Testis (tissue), 3 donors: ENCODE data around the gene OS9. TPM values are rescaled to one million over a fixed set of nuclear protein-coding genes. Genes with fewer than 3 reads are reported as not detected.
A peak's percentile ranks its signal among the peaks of the same experiment; 100 is the strongest.

Source experiments
- DNase-seq: peaks from one replicate; pipeline ENCODE4 v3.0.0-alpha.2; 2019
- H3K27ac ChIP-seq, 2 donors: fragments of 200-600 bp; sonication (generic); one replicate each; pipeline ENCODE4 v1.5.1; 2019
- H3K27me3 ChIP-seq: fragments of 200-600 bp; sonication (generic); one replicate; pipeline ENCODE4 v1.5.1; 2019
- H3K36me3 ChIP-seq: fragments of 200-600 bp; sonication (generic); one replicate; pipeline ENCODE4 v1.5.1; 2017; ENCODE audit warnings: low read depth; ENCODE audit errors: missing control alignments
- H3K4me1 ChIP-seq: fragments of 200-600 bp; sonication (generic); one replicate; pipeline ENCODE4 v1.5.1; 2019
- H3K4me3 ChIP-seq, 2 donors: fragments of 200-600 bp; sonication (generic); one replicate each; pipeline ENCODE4 v1.5.1; 2017 to 2019
- H3K9me3 ChIP-seq: fragments of 200-600 bp; sonication (generic); one replicate; pipeline ENCODE4 v1.5.1; 2017
- CTCF ChIP-seq, 3 experiments: fragments of 450-650 bp in 2 of 3; fragments of 200-600 bp in 1 of 3; sonication (generic) in 1 of 3; IDR thresholded peaks; one replicate each; pipeline ENCODE4 v1.5.1; 2016 to 2019; ENCODE audit warnings: antibody characterized with exemption in 3 of 3, mild to moderate bottlenecking in 2 of 3, moderate library complexity in 1 of 3
- POLR2A ChIP-seq: fragments of 450-650 bp; IDR thresholded peaks from one replicate; pipeline ENCODE4 v1.6.1; 2017; ENCODE audit warnings: antibody characterized with exemption, mild to moderate bottlenecking, moderate library complexity
- WGBS, 2 donors: methylation state at CpG; one replicate each; pipeline ENCODE4 v1.1.5; 2018; 5-methylcytosine and 5-hydroxymethylcytosine counted together
- intact Hi-C: fragments of 100-400 bp; cut with DNase I; formaldehyde crosslinking; loops from one replicate; pipeline ENCODE4 v1.15.1; 2023; ENCODE audit warnings: low total_unique reads
- polyA plus RNA-seq: library from polyadenylated mRNA; stranded (reverse); fragments of 350-450 nt; fragmentation: Illumina TruSeq; extraction: RNeasy Lipid Tissue Mini Kit (QIAGEN cat#74804); gene quantifications from one replicate; pipeline ENCODE4 v1.2.3, GENCODE V29; 2014; ENCODE audit warnings: low read depth, low replicate concordance; ENCODE audit not compliant: insufficient read depth
- total RNA-seq, 2 donors: library from RNA; depleted of rRNA; stranded (reverse); fragments of >200 nt; gene quantifications; one replicate each; pipeline ENCODE4 v1.2.3, GENCODE V29; 2016

The OS9 gene
- total and polyA plus RNA-seq, 3 donors from 2014 or later: 88.1 to 158 (median 121) TPM

- intact Hi-C loops: no loop called here
- Histone ChIP-seq H3K27me3 (no peaks in the 10 kb centered on the region), H3K4me1 (peaks cover 14% of the 10 kb centered on the region), H3K27ac (no peak overlapping the region), H3K9me3 (no peaks in the 10 kb centered on the region), H3K36me3 (no peaks in the 10 kb centered on the region), H3K4me3 (no peak overlapping the region)
- DNase-seq: no peak
- 94 to 96% methylated on average over 9 to 25 of the region's 25 CpGs for WGBS, 2 donors
- TF ChIP-seq POLR2A: no peak
- TF ChIP-seq CTCF (IDR thresholded peaks at IDR 0.05): no peak
These were observed 64.8 kb downstream of the OS9 start for GRCh38 chr12:57758552-57759359.

- intact Hi-C loops: no loop called here
- H3K4me1 ChIP-seq: peaks cover 10% of the 10 kb centered on the region
- no peak overlapping the region for H3K27ac ChIP-seq
- no peaks in the 10 kb centered on the region for H3K36me3 ChIP-seq
- H3K27me3 ChIP-seq: no peaks in the 10 kb centered on the region
- no peak overlapping the region for H3K4me3 ChIP-seq
- TF ChIP-seq POLR2A: no peak
- peak in 2 of 3 experiments; percentile 8 to 31 for TF ChIP-seq CTCF (IDR thresholded peaks at IDR 0.05)
- WGBS, 2 donors: 51 to 66% methylated on average over 3 of the region's 3 CpGs
- H3K9me3 ChIP-seq: no peaks in the 10 kb centered on the region
- DNase-seq: no peak
These were observed 65.5 kb downstream of the OS9 start for GRCh38 chr12:57759360-57759980.

- H3K36me3 ChIP-seq: no peaks in the 10 kb centered on the region
- no peak overlapping the region for H3K27ac ChIP-seq
- no peaks in the 10 kb centered on the region for H3K9me3 ChIP-seq
- no peaks in the 10 kb centered on the region for H3K27me3 ChIP-seq
- TF ChIP-seq POLR2A (no peak), CTCF (IDR thresholded peaks at IDR 0.05) (no peak)
- WGBS, 2 donors: 91 to 96% methylated on average over 3 of the region's 3 CpGs
- no peak overlapping the region for H3K4me3 ChIP-seq
- DNase-seq: no peak
- H3K4me1 ChIP-seq: peaks cover 14% of the 10 kb centered on the region
- intact Hi-C loops: no loop called here
These were observed 66.5 kb downstream of the OS9 start for GRCh38 chr12:57760347-57760982.

- no peak overlapping the region for H3K4me3 ChIP-seq
- H3K4me1 ChIP-seq: peaks cover 17% of the 10 kb centered on the region
- intact Hi-C loops: no loop called here
- no peak overlapping the region for H3K27ac ChIP-seq
- TF ChIP-seq CTCF (IDR thresholded peaks at IDR 0.05) (no peak), POLR2A (no peak)
- WGBS, 2 donors: 91 to 93% methylated on average over 4 of the region's 4 CpGs
- no peaks in the 10 kb centered on the region for H3K9me3 ChIP-seq
- no peaks in the 10 kb centered on the region for H3K27me3 ChIP-seq
- DNase-seq: no peak
- no peaks in the 10 kb centered on the region for H3K36me3 ChIP-seq
These were observed 67.6 kb downstream of the OS9 start for GRCh38 chr12:57761391-57761998.
